GM12864 (cell line): ENCODE data around the gene FBXW2.

Source experiments
- DNase-seq: peaks from one replicate; pipeline ENCODE4 v3.0.0-alpha.2; 2011; ENCODE audit warnings: low read depth
- H3K4me3 ChIP-seq: 2 replicates; pipeline ENCODE4 v1.5.1; 2011; ENCODE audit warnings: mild to moderate bottlenecking, low read depth, low read length, control low read depth
- TF ChIP-seq, protein P1 (sequence below): IDR thresholded peaks from 2 replicates; pipeline ENCODE4 v1.5.1; 2011; ENCODE audit warnings: low read depth, mild to moderate bottlenecking, moderate library complexity, low read length, control low read depth, inconsistent platforms; ENCODE audit errors: missing control alignments

Gene FBXW2

DNA sequence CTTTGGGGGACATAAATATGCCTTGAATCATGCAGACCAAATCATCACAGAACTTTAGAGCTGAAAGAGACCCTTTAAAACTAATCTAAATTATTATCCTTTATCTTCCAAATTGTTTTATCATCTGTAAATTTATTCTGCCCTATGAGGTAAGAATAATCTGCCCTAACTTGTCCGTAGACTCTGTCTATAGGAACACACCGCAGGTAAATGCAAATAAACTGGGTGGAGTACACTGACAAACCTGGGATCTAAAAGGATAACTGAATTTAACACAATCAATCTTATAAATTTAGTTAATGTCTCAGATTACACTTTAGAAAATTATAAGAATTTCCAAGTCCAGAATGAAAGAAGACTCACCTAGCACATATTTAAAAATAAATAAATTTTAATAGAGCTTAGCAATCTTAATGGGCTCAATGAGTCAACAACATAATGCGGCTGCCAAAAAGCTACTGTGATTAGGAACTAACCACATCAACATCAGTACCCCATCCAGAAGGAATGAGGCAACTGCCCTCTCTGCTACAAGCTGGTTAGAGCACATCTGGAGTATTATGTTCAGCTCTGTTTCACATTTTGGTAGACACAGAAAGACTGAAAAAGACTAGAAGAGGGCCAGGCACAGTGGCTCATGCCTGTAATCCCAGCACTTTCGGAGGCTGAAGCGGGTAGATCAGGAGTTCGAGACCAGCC lies 84.5 kb downstream of the FBXW2 start:
- TF ChIP-seq, protein P1, sequence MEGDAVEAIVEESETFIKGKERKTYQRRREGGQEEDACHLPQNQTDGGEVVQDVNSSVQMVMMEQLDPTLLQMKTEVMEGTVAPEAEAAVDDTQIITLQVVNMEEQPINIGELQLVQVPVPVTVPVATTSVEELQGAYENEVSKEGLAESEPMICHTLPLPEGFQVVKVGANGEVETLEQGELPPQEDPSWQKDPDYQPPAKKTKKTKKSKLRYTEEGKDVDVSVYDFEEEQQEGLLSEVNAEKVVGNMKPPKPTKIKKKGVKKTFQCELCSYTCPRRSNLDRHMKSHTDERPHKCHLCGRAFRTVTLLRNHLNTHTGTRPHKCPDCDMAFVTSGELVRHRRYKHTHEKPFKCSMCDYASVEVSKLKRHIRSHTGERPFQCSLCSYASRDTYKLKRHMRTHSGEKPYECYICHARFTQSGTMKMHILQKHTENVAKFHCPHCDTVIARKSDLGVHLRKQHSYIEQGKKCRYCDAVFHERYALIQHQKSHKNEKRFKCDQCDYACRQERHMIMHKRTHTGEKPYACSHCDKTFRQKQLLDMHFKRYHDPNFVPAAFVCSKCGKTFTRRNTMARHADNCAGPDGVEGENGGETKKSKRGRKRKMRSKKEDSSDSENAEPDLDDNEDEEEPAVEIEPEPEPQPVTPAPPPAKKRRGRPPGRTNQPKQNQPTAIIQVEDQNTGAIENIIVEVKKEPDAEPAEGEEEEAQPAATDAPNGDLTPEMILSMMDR, result no peak
- DNase-seq, result no peak
- H3K4me3 ChIP-seq, result no peak overlapping the region

DNA sequence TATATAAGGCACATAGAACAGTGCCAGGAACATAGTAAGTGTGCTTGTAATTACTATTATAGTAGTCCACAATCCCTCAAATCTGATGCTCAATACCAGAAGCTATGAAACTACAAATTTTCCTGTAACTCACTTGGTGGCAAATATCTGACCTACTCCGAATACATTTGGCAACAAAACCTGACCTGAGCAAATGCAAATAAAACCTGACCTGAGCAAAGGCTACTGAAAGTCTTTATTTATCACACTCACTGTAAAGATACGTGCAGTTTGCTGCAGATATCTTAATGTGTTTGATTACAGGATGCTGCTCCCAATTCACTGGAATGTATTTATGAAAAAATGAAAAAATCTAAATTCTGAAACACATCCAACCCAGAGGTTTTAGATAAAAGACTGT lies 86.0 kb downstream of the FBXW2 start:
- no peak overlapping the region for H3K4me3 ChIP-seq
- no peak for DNase-seq
- TF ChIP-seq, protein P1, result no peak
